WTC11 (cell line): ENCODE measurements around the gene FILIP1L. TPM values are rescaled to one million over a fixed set of nuclear protein-coding genes. Genes with fewer than 3 reads are reported as not detected.

Source experiments
- ATAC-seq: fragments of 200-7000 bp; cut with Tn5 transposase; 2 replicates; pipeline ENCODE4 v1.10.0; 2021; ENCODE audit warnings: mild to moderate bottlenecking, moderate library complexity
- CTCF ChIA-PET: fragments of 300-600 bp; sonication (Branson Sonifier 250); formaldehyde crosslinking; loops from one replicate; lab custom pipeline; 2021; ENCODE audit warnings: antibody characterized with exemption; lab: Charles Lee
- POLR2A ChIA-PET: fragments of 350-600 bp; sonication (Branson Sonifier 250); formaldehyde crosslinking; loops from one replicate; lab custom pipeline; 2021; ENCODE audit warnings: antibody characterized with exemption; lab: Charles Lee
- DNase-seq: peaks from one replicate; pipeline ENCODE4 v3.0.0; 2021; ENCODE audit warnings: low spot score
- H3K27ac Mint-ChIP-seq: 2 replicates; pipeline ENCODE4 v1.8.0; 2021; ENCODE audit warnings: mixed read lengths
- H3K27me3 Mint-ChIP-seq: 2 replicates; pipeline ENCODE4 v1.8.0; 2021; ENCODE audit warnings: low read depth, mild to moderate bottlenecking, moderate library complexity, mixed read lengths
- H3K36me3 Mint-ChIP-seq: 2 replicates; pipeline ENCODE4 v1.8.0; 2021; ENCODE audit warnings: mixed read lengths
- H3K4me1 Mint-ChIP-seq: 2 replicates; pipeline ENCODE4 v1.8.0; 2022; ENCODE audit warnings: mixed read lengths
- H3K4me3 Mint-ChIP-seq: 2 replicates; pipeline ENCODE4 v1.8.0; 2021; ENCODE audit warnings: mild to moderate bottlenecking, moderate library complexity, mixed read lengths
- H3K9me3 Mint-ChIP-seq: 2 replicates; pipeline ENCODE4 v1.8.0; 2021; ENCODE audit warnings: mixed read lengths
- CREB1 ChIP-seq: sonication (generic); formaldehyde crosslinking; IDR thresholded peaks from 2 replicates; pipeline ENCODE4 v1.8.0; 2023; ENCODE audit warnings: mild to moderate bottlenecking, missing genetic modification reagents
- ELF4 ChIP-seq: sonication (generic); formaldehyde crosslinking; IDR thresholded peaks from 2 replicates; pipeline ENCODE4 v1.8.1; 2022; ENCODE audit warnings: low read depth, mild to moderate bottlenecking, moderate library complexity, missing genetic modification reagents
- ESRRA ChIP-seq: sonication (generic); formaldehyde crosslinking; IDR thresholded peaks from 2 replicates; pipeline ENCODE4 v1.8.1; 2022; ENCODE audit warnings: mild to moderate bottlenecking, missing genetic modification reagents, borderline replicate concordance
- FOXJ3 ChIP-seq: sonication (generic); formaldehyde crosslinking; IDR thresholded peaks from 2 replicates; pipeline ENCODE4 v1.9.0; 2021; ENCODE audit warnings: missing genetic modification reagents, mild to moderate bottlenecking, borderline replicate concordance
- FOXP1 ChIP-seq: sonication (generic); formaldehyde crosslinking; IDR thresholded peaks from 2 replicates; pipeline ENCODE4 v1.8.0; 2022; ENCODE audit warnings: missing genetic modification reagents, mild to moderate bottlenecking, moderate library complexity, borderline replicate concordance
- GTF2I ChIP-seq: fragments of 250-450 bp; sonication (Bioruptor Pico); conservative IDR thresholded peaks from 2 replicates; pipeline ENCODE4 v1.4.0; 2021; ENCODE audit warnings: mild to moderate bottlenecking
- MYBL2 ChIP-seq: sonication (generic); formaldehyde crosslinking; IDR thresholded peaks from 2 replicates; pipeline ENCODE4 v1.8.1; 2023; ENCODE audit warnings: mild to moderate bottlenecking, moderate library complexity, missing genetic modification reagents
- NFYB ChIP-seq: sonication (generic); formaldehyde crosslinking; conservative IDR thresholded peaks from 2 replicates; pipeline ENCODE4 v1.8.0; 2022; ENCODE audit warnings: low read depth, missing genetic modification reagents
- NR2C2 ChIP-seq: sonication (generic); formaldehyde crosslinking; IDR thresholded peaks from 2 replicates; pipeline ENCODE4 v1.8.0; 2022; ENCODE audit warnings: mild to moderate bottlenecking, missing genetic modification reagents
- NR3C1 ChIP-seq: sonication (generic); formaldehyde crosslinking; conservative IDR thresholded peaks from 2 replicates; pipeline ENCODE4 v1.8.1; 2023; ENCODE audit warnings: low read depth, mild to moderate bottlenecking, missing genetic modification reagents
- PRDM15 ChIP-seq: sonication (generic); formaldehyde crosslinking; IDR thresholded peaks from 2 replicates; pipeline ENCODE4 v1.8.0; 2022; ENCODE audit warnings: missing genetic modification reagents
- RORB ChIP-seq: fragments of 250-450 bp; sonication (Bioruptor Pico); IDR thresholded peaks from 2 replicates; pipeline ENCODE4 v1.9.0; 2021; ENCODE audit warnings: mild to moderate bottlenecking
- SMAD4 ChIP-seq: sonication (generic); formaldehyde crosslinking; IDR thresholded peaks from 2 replicates; pipeline ENCODE4 v1.8.0; 2022; ENCODE audit warnings: mild to moderate bottlenecking, missing genetic modification reagents
- SP1 ChIP-seq: sonication (generic); formaldehyde crosslinking; conservative IDR thresholded peaks from 2 replicates; pipeline ENCODE4 v1.8.1; 2022; ENCODE audit warnings: missing genetic modification reagents
- TCF7 ChIP-seq: sonication (generic); formaldehyde crosslinking; IDR thresholded peaks from 2 replicates; pipeline ENCODE4 v1.8.0; 2022; ENCODE audit warnings: mild to moderate bottlenecking, low read depth, missing genetic modification reagents, moderate library complexity
- ZNF121 ChIP-seq: sonication (generic); formaldehyde crosslinking; IDR thresholded peaks from 2 replicates; pipeline ENCODE4 v1.8.0; 2023; ENCODE audit warnings: missing genetic modification reagents
- ZNF232 ChIP-seq: sonication (generic); formaldehyde crosslinking; IDR thresholded peaks from 2 replicates; pipeline ENCODE4 v1.8.0; 2022; ENCODE audit warnings: mild to moderate bottlenecking, missing genetic modification reagents
- ZNF263 ChIP-seq: sonication (generic); formaldehyde crosslinking; IDR thresholded peaks from 2 replicates; pipeline ENCODE4 v1.8.1; 2022; ENCODE audit warnings: low read depth, mild to moderate bottlenecking, moderate library complexity, missing genetic modification reagents
- total RNA-seq: library from RNA; stranded (reverse); gene quantifications from 3 replicates; pipeline ENCODE4 v1.2.3, GENCODE V29; 2021
- TF ChIP-seq, protein P1 (sequence below): sonication (generic); formaldehyde crosslinking; IDR thresholded peaks from 2 replicates; pipeline ENCODE4 v1.8.0; 2022; ENCODE audit warnings: mild to moderate bottlenecking, missing genetic modification reagents
- TF ChIP-seq, protein P2 (sequence below): fragments of 250-450 bp; sonication (Bioruptor Pico); IDR thresholded peaks from 2 replicates; pipeline ENCODE4 v1.9.0; 2021; ENCODE audit warnings: mild to moderate bottlenecking
- TF ChIP-seq, protein P3 (sequence below): sonication (generic); formaldehyde crosslinking; IDR thresholded peaks from 2 replicates; pipeline ENCODE4 v1.8.0; 2023; ENCODE audit warnings: missing genetic modification reagents, mild to moderate bottlenecking, borderline replicate concordance
- TF ChIP-seq, protein P4 (sequence below): fragments of 250-450 bp; sonication (Bioruptor Pico); IDR thresholded peaks from 2 replicates; pipeline ENCODE4 v2.1.2; 2022; ENCODE audit warnings: mild to moderate bottlenecking, moderate library complexity

Gene FILIP1L
- total RNA-seq, 1 experiment from 2014 or later: 0.17 TPM

DNA sequence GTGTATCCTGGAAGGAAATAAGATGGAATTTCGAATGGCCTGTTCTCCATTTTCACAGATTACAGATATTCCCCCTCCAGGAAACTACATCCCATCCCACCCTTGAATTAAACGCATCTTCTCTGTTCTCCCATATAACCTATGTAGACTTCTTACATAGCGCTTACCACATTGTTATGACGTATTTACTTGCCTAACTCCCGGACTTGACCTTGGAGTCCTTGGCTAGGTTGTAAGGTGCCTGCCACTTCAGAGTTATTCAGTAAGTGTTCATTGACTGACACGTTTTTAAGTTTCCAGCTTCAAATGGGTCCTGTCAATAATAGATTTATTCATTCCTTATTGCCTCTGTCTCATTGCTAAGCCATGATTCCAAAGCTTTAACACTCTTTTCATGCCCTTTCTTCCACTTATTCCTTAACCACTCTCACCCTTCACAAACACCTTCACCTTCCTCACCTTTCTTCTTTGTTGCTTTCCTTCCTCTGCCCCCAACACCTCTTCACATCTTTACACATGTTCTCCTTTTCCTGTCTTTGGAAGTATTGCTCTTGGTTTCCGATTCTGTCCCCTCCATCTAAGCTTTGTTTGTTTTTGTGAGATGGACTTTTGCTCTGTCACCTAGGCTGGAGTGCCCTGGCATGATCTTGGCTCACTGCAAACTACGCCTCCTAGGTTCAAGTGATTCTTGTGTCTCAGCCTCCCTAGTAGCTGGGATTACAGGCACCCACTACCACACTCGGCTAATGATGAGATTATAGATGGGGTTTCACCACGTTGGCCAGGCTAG lies 158.3 kb downstream of the FILIP1L start:
- TF ChIP-seq ELF4 (CRISPR knock-in tag) (no peak), MYBL2 (CRISPR knock-in tag) (no peak), SMAD4 (CRISPR knock-in tag) (no peak), FOXP1 (no peak), ESRRA (CRISPR knock-in tag) (no peak), ZNF232 (CRISPR knock-in tag) (no peak), TCF7 (CRISPR knock-in tag) (no peak), FOXJ3 (no peak), NR3C1 (CRISPR knock-in tag) (no peak)
- TF ChIP-seq, protein P1, sequence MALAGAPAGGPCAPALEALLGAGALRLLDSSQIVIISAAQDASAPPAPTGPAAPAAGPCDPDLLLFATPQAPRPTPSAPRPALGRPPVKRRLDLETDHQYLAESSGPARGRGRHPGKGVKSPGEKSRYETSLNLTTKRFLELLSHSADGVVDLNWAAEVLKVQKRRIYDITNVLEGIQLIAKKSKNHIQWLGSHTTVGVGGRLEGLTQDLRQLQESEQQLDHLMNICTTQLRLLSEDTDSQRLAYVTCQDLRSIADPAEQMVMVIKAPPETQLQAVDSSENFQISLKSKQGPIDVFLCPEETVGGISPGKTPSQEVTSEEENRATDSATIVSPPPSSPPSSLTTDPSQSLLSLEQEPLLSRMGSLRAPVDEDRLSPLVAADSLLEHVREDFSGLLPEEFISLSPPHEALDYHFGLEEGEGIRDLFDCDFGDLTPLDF (CRISPR knock-in tag): no peak
- TF ChIP-seq, protein P2, sequence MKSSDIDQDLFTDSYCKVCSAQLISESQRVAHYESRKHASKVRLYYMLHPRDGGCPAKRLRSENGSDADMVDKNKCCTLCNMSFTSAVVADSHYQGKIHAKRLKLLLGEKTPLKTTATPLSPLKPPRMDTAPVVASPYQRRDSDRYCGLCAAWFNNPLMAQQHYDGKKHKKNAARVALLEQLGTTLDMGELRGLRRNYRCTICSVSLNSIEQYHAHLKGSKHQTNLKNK: no peak
- TF ChIP-seq, protein P3, sequence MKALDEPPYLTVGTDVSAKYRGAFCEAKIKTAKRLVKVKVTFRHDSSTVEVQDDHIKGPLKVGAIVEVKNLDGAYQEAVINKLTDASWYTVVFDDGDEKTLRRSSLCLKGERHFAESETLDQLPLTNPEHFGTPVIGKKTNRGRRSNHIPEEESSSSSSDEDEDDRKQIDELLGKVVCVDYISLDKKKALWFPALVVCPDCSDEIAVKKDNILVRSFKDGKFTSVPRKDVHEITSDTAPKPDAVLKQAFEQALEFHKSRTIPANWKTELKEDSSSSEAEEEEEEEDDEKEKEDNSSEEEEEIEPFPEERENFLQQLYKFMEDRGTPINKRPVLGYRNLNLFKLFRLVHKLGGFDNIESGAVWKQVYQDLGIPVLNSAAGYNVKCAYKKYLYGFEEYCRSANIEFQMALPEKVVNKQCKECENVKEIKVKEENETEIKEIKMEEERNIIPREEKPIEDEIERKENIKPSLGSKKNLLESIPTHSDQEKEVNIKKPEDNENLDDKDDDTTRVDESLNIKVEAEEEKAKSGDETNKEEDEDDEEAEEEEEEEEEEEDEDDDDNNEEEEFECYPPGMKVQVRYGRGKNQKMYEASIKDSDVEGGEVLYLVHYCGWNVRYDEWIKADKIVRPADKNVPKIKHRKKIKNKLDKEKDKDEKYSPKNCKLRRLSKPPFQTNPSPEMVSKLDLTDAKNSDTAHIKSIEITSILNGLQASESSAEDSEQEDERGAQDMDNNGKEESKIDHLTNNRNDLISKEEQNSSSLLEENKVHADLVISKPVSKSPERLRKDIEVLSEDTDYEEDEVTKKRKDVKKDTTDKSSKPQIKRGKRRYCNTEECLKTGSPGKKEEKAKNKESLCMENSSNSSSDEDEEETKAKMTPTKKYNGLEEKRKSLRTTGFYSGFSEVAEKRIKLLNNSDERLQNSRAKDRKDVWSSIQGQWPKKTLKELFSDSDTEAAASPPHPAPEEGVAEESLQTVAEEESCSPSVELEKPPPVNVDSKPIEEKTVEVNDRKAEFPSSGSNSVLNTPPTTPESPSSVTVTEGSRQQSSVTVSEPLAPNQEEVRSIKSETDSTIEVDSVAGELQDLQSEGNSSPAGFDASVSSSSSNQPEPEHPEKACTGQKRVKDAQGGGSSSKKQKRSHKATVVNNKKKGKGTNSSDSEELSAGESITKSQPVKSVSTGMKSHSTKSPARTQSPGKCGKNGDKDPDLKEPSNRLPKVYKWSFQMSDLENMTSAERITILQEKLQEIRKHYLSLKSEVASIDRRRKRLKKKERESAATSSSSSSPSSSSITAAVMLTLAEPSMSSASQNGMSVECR: no peak
- Mint-ChIP-seq H3K27me3 (no peaks in the 10 kb centered on the region), H3K9me3 (no peaks in the 10 kb centered on the region), H3K36me3 (no peaks in the 10 kb centered on the region), H3K27ac (0 out of 2 replicates have a peak overlapping the region, but pooled peaks have one; percentile 4), H3K4me1 (peaks cover 11% of the 10 kb centered on the region), H3K4me3 (no peak overlapping the region)
- ChIA-PET CTCF (interaction anchor here (0.6 kb wide), 1 partner anchor 50 kb away, joined by 4 read pairs; no protein-coding TSS in a partner anchor), POLR2A (no interaction called here)
- DNase-seq (no peak), ATAC-seq (no peak)

DNA sequence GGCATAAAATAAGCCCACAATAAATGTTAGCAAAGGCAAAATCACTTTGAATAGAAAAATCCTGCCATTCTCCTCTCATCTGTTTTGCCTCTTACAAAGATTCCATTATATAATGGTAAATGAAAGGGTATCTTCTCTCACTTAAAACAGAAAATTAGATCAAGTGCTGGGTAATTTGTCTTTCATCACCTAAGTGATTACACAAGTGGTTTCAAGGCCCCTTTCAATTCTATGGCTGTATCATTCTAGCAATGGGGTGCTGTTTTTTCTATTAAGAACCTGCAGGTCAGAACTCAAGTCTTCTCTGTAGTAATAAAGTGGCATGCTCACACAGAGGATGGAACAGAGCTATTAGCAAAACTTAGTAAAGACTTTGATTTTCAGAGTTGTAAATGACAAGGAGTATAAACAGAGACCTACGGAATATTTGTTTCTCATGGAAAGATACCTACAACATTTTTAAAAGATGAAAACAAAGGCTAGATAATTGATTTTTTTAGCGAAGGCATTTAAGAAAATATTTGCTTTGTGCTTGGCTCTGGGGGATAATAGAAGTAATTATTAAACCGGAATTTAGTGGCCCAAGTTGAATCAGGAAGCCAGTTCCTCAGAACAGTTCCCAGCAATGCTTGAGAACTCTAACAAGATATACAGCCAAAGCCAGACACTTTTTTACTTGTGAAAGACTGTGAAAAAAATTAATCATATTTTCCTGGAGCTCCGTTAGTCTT lies 159.2 kb downstream of the FILIP1L start:
- H3K36me3 Mint-ChIP-seq: no peaks in the 10 kb centered on the region
- ATAC-seq: no peak
- peaks cover 14% of the 10 kb centered on the region for H3K4me1 Mint-ChIP-seq
- ChIA-PET POLR2A (no interaction called here), CTCF (no interaction called here)
- H3K27me3 Mint-ChIP-seq: no peaks in the 10 kb centered on the region
- DNase-seq: no peak
- H3K9me3 Mint-ChIP-seq: no peaks in the 10 kb centered on the region
- no peak overlapping the region for H3K27ac Mint-ChIP-seq
- no peak overlapping the region for H3K4me3 Mint-ChIP-seq
- TF ChIP-seq GTF2I (CRISPR knock-in tag) (no peak), ZNF263 (CRISPR knock-in tag) (no peak), NR2C2 (CRISPR knock-in tag) (no peak), SP1 (CRISPR knock-in tag) (no peak), PRDM15 (no peak), NFYB (CRISPR knock-in tag) (no peak), RORB (no peak), CREB1 (CRISPR knock-in tag) (no peak), ZNF121 (no peak)
- TF ChIP-seq, protein P4, sequence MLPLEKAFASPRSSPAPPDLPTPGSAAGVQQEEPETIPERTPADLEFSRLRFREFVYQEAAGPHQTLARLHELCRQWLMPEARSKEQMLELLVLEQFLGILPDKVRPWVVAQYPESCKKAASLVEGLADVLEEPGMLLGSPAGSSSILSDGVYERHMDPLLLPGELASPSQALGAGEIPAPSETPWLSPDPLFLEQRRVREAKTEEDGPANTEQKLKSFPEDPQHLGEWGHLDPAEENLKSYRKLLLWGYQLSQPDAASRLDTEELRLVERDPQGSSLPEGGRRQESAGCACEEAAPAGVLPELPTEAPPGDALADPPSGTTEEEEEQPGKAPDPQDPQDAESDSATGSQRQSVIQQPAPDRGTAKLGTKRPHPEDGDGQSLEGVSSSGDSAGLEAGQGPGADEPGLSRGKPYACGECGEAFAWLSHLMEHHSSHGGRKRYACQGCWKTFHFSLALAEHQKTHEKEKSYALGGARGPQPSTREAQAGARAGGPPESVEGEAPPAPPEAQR: no peak
